ENCODE results near the gene RAB11FIP4.

The RAB11FIP4 gene

GRCh38 chr17:31472137-31472536 lies 80.7 kb downstream of the RAB11FIP4 start:
- no peak for TF ChIP-seq SIN3A (IDR thresholded peaks at IDR 0.05; ENCODE audit: borderline replicate concordance, insufficient read depth, low read length)
- no peak for TF ChIP-seq POLR2AphosphoS5 (IDR thresholded peaks at IDR 0.05; ENCODE audit: low read depth, low read length)
- TF ChIP-seq TAF1 (IDR thresholded peaks at IDR 0.05; ENCODE audit: borderline replicate concordance, insufficient read depth, low read length), result no peak
- no peak for TF ChIP-seq FOXP2 (optimal IDR thresholded peaks at IDR 0.05; ENCODE audit: borderline replicate concordance, extremely low read depth, extremely low read length, insufficient read depth)
- TF ChIP-seq, protein P1, sequence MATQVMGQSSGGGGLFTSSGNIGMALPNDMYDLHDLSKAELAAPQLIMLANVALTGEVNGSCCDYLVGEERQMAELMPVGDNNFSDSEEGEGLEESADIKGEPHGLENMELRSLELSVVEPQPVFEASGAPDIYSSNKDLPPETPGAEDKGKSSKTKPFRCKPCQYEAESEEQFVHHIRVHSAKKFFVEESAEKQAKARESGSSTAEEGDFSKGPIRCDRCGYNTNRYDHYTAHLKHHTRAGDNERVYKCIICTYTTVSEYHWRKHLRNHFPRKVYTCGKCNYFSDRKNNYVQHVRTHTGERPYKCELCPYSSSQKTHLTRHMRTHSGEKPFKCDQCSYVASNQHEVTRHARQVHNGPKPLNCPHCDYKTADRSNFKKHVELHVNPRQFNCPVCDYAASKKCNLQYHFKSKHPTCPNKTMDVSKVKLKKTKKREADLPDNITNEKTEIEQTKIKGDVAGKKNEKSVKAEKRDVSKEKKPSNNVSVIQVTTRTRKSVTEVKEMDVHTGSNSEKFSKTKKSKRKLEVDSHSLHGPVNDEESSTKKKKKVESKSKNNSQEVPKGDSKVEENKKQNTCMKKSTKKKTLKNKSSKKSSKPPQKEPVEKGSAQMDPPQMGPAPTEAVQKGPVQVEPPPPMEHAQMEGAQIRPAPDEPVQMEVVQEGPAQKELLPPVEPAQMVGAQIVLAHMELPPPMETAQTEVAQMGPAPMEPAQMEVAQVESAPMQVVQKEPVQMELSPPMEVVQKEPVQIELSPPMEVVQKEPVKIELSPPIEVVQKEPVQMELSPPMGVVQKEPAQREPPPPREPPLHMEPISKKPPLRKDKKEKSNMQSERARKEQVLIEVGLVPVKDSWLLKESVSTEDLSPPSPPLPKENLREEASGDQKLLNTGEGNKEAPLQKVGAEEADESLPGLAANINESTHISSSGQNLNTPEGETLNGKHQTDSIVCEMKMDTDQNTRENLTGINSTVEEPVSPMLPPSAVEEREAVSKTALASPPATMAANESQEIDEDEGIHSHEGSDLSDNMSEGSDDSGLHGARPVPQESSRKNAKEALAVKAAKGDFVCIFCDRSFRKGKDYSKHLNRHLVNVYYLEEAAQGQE (IDR thresholded peaks at IDR 0.05; ENCODE audit: insufficient read depth in 1 of 2, low read depth in 2 of 2, low read length in 2 of 2), result no peak

GRCh38 chr17:31475378-31476162 lies 84.1 kb downstream of the RAB11FIP4 start:
- TF ChIP-seq TAF1 (IDR thresholded peaks at IDR 0.05; ENCODE audit: borderline replicate concordance, insufficient read depth, low read length) (no peak), SIN3A (IDR thresholded peaks at IDR 0.05; ENCODE audit: borderline replicate concordance, insufficient read depth, low read length) (no peak)
- TF ChIP-seq, protein P1 (IDR thresholded peaks at IDR 0.05; ENCODE audit: insufficient read depth in 1 of 2, low read depth in 2 of 2, low read length in 2 of 2), result no peak

- no peak for TF ChIP-seq POLR2AphosphoS5 (IDR thresholded peaks at IDR 0.05; ENCODE audit: low read depth, low read length)
Measured at GRCh38 chr17:31476525-31477416, 85.3 kb downstream of the RAB11FIP4 start.

DNA sequence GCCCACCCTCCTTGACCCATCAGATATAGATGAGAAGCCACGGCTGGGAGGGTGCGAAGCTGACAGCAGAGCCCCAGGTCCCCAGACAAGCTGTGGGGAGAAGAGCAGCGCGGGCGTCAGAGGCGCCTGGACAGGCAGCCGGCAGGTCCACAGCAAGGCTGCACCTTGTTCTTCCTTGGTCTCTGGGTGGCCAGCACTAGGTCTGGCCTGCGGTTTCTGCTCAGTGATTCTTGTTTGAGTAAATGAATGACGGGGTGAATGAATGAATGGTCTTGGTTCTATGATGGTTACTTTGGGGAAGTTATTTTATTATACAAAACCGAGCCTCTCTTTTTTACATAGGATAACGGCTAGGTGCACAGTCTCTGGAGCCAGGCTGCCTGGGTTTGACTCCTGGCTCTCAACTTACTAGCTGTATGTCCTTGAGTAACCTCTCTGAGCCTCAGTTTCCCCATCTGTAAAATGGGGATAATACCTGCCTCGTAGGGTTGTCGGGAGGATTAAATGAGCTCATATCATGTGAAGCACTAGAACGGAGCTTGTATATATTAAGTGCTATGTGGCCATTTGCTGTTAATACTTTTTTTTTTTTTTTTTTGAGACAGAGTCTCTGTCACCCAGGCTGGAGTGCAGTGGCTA lies 86.1 kb downstream of the RAB11FIP4 start:
- TF ChIP-seq POLR2AphosphoS5 (IDR thresholded peaks at IDR 0.05; ENCODE audit: low read depth, low read length) (no peak), TAF1 (IDR thresholded peaks at IDR 0.05; ENCODE audit: borderline replicate concordance, insufficient read depth, low read length) (no peak), SIN3A (IDR thresholded peaks at IDR 0.05; ENCODE audit: borderline replicate concordance, insufficient read depth, low read length) (no peak), FOXP2 (optimal IDR thresholded peaks at IDR 0.05; ENCODE audit: borderline replicate concordance, extremely low read depth, extremely low read length, insufficient read depth) (no peak)
- TF ChIP-seq, protein P1 (IDR thresholded peaks at IDR 0.05; ENCODE audit: insufficient read depth in 1 of 2, low read depth in 2 of 2, low read length in 2 of 2), result no peak

DNA sequence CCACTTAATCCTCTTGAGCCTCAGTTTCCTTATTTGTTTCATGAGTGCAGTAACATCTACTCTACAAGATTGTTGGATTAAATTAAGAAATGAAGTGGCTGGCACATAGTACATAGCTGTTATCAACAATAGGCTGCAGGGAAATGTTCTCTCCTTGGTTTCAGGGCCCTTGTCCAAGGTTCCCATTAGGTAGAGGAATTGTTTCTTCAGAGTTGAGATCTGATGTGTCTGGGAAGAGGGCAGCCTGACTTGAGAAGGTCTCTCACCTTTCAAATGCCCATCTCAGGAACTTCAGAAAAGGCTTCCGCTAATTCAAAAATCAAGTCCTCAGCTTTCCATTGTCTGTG lies 87.6 kb downstream of the RAB11FIP4 start:
- no peak for TF ChIP-seq TAF1 (IDR thresholded peaks at IDR 0.05; ENCODE audit: borderline replicate concordance, insufficient read depth, low read length)
- no peak for TF ChIP-seq SIN3A (IDR thresholded peaks at IDR 0.05; ENCODE audit: borderline replicate concordance, insufficient read depth, low read length)
- TF ChIP-seq, protein P1 (IDR thresholded peaks at IDR 0.05; ENCODE audit: insufficient read depth in 1 of 2, low read depth in 2 of 2, low read length in 2 of 2), result no peak
- TF ChIP-seq POLR2AphosphoS5 (IDR thresholded peaks at IDR 0.05; ENCODE audit: low read depth, low read length), result no peak
- TF ChIP-seq FOXP2 (optimal IDR thresholded peaks at IDR 0.05; ENCODE audit: borderline replicate concordance, extremely low read depth, extremely low read length, insufficient read depth), result no peak

Data from PFSK-1 (cell line).